HG02884 (cell line): ENCODE measurements around the gene RALGAPA1.
"Not testable (repeated sequence)": the region's sequence is repeated elsewhere in the genome, so short reads cannot be mapped to it uniquely, and the experiment has no call there.

ENCODE experiments used
- ATAC-seq: cut with Tn5 transposase; IDR thresholded peaks from one replicate; pipeline ENCODE4 v1.9.1; 2021; ENCODE audit warnings: mild to moderate bottlenecking, moderate library complexity; ENCODE audit not compliant: unreplicated experiment

The RALGAPA1 gene

DNA sequence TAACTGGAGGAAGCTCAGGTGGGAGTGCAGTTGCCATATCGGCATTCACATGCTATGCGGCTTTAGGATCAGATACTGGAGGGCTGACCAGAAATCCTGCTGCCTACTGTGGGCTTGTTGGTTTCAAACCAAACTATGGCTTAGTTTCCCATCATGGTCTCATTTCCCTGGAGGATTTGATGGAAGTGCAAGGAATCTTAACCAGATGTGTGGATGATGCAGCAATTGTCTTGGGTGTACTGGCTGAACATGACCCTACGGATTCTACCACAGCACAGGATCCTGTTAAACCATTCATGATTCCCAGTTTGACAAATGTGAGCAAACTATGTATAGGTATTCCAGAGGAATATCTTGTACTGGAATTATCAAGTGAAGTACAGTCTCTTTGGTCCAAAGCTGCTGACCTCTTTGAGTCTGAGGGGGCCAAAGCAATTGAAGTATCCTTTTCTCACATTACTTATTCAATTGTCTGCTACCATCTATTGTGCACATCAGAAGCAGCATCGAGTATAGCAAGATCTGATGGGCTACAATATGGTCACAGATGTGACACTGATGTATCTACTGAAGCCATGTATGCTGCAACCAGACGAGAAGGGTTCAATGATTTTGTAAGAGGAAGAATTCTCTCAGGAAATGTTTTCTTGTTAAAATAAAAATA, 42.9 kb downstream of the RALGAPA1 start:
- ATAC-seq, result no peak

GRCh38 chr14:35761922-35762321, 47.2 kb downstream of the RALGAPA1 start:
- no peak for ATAC-seq

- no peak for ATAC-seq
Observed at GRCh38 chr14:35760143-35760542, 49.0 kb downstream of the RALGAPA1 start.

GRCh38 chr14:35758523-35759129, 50.5 kb downstream of the RALGAPA1 start:
- ATAC-seq, result no peak

DNA sequence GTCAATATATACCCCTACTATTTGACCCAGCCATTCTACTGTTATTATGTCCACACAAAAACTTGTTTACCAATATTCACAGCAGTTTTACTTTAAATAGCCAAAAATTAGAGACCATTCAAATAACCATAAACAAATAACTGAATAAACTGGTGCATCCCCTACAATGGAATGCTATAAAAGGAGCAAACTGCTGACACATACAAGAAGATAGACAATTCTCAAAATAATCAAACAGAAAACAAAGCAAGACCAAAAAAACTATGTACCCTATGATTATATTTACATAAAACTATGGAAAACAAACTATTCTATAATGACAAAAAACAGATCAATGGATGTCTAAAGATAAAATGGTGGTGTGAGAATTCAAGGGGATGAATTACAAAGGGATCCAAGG, 54.4 kb downstream of the RALGAPA1 start:
- ATAC-seq, result no peak

DNA sequence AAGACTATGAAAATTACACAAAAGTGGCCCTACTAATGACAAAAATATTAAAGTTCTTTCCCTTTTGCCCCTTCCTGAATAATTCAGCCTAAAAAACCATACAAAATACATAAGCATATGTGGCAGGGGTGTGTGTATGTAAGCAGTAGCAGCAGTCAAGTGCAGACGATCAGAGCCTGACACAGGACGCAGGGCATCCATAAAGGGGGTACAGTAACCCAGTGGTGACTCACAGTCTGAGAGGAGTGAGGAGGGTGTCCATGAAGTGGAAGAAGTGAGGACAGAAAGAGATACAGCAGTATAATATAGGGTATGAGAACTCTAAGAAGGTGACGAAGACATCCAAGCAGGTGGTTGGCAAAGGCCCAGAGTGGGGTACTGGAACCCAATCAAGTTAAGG, 56.7 kb downstream of the RALGAPA1 start:
- ATAC-seq, result no peak

DNA sequence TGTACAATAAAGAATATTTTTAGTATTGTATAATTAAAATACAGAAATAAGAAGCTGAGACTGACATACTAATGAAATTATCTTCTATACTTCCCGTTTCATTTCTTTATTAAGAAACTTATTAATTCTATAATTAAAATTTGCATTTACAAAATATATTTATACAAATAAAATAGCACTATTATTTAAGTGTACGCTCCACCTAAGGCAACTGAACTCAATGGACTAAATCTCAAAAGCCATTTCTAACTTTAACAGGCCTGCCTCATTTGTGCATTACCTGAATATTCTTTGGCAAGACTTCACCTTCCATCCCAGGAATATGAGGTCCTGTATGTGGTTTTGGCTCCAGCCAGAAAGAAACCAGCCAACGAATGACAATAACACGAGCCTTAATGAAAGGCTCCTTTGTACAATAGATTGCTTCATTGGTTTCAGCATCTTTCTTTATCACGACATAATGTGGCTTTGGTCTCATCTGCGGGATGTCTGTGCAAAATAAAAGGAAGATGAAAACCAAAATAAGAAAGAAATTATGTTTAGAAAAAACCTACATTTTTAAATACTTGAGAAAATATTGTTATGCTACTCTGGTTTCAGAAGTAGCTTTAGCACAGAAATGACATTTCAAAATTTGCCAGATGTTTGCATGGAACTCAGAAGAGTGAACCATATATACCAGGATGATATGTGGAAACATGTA, 58.7 kb downstream of the RALGAPA1 start:
- ATAC-seq, result no peak

- ATAC-seq, result no peak
Observed at GRCh38 chr14:35747379-35747778, 61.7 kb downstream of the RALGAPA1 start.

GRCh38 chr14:35742442-35742841, 66.7 kb downstream of the RALGAPA1 start:
- ATAC-seq, result no peak

GRCh38 chr14:35742032-35742371, 67.1 kb downstream of the RALGAPA1 start:
- ATAC-seq, result no peak

GRCh38 chr14:35741345-35742031, 67.6 kb downstream of the RALGAPA1 start:
- no peak for ATAC-seq

- ATAC-seq, result no peak
Observed at GRCh38 chr14:35740215-35740614, 68.9 kb downstream of the RALGAPA1 start.

DNA sequence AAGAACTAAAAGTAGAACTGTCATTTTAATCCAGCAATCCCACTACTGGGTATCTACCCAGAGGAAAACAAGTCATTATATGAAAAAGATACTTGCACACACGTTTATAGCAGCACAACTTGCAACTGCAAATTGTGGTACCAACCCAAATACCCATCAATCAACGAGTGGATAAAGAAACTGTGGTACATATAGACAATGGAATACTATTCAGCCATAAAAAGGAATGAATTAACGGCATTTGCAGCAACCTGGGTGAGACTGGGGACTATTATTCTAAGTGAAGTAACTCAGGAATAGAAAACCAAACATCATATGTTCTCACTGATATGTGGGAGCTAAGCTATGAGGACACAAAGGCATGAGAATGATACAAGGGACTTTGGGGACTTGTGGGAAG, 73.9 kb downstream of the RALGAPA1 start:
- ATAC-seq, result not testable (repeated sequence)

DNA sequence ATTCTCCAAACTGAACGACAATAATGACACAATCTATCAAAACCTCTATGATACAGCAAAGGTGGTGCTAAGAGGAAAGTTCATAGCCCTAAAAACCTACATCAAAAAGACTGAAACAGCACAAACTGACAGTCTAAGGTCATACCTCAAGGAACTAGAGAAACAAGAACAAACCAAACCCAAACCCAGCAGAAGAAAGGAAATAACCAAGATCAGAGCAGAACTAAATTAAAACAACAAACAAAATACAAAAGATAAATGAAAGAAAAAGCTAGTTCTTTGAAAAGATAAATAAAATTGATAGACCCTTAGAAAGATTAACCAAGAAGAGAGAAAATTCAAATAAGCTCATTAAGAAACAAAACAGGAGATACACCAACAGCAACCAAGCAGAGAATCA, 75.6 kb downstream of the RALGAPA1 start:
- not testable (repeated sequence) for ATAC-seq

DNA sequence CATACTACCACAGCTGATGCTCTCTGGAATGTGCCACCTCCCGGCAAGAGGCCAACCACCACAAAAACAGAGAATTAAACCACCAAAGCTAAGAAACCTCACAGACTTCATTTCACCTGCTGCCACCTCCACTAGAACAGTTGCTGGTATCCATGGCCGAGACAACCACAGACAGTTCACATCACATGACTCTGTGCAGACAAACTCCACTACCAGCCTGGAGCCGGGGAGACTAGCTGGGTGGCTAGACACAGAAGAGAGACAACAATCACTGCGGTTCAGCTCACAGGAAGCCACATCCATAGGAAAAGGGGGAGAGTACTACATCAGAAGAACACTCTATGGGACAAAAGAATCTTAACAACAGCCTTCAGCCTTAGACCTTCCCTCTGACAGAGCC, 78.2 kb downstream of the RALGAPA1 start:
- no peak for ATAC-seq

- no peak for ATAC-seq
Observed at GRCh38 chr14:35727764-35728163, 81.3 kb downstream of the RALGAPA1 start.

DNA sequence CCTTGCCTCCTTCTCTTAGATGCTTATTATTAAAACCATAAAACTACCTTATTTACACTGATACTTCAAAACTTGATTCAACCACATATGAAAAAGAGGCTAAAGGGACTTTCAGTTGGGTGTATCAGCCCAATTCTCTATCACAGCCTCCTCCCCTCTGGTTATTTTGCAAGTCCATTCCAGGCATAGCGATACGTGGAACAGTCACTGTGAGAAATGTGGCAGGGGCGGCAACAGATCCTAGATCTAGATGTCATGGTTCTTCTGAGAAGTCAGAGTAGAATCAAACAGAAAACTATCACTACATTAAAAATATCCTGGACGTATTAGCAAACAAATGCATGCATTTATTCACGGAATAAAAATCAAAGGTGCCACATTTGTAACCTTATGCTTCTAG, 83.2 kb downstream of the RALGAPA1 start:
- ATAC-seq, result no peak

DNA sequence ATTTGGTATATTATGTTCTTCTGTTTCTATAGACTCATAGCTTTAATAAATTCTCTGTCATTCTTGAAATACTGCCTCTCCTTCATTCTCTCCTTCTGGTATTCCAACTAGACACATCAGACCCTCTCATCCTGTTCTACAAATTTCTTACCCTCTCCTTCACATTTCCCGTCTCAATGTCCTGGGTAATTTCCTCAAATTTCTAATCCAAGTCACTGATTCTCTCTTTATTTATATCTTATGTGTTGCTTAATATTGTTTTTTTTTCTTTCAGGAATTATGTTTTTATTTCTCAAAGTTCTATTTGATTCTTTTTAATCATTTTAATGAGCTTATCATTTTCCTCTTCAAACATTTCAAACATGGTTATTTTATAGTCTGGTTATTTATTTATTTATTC, 94.0 kb downstream of the RALGAPA1 start:
- ATAC-seq, result no peak

DNA sequence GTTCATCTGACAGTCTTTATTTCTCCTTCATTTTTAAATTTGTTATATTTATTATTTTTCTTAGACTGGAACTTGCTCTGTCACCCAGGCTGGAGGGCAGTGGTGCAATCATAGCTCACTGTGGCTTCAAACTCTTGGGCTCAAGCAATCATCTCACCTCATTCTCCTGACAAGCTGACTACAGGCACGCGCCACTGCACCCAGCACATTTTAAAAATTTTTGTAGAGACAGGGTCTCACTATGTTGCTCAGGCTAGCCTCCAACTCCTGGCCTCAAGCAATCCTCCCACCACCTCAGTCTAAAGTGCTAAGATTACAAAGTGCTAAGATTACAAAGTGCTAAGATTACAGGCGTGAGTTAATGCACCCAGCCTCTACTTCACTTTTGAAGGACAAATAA, 96.6 kb downstream of the RALGAPA1 start:
- ATAC-seq, result no peak

GRCh38 chr14:35708062-35708461, 101.0 kb downstream of the RALGAPA1 start:
- ATAC-seq, result no peak

DNA sequence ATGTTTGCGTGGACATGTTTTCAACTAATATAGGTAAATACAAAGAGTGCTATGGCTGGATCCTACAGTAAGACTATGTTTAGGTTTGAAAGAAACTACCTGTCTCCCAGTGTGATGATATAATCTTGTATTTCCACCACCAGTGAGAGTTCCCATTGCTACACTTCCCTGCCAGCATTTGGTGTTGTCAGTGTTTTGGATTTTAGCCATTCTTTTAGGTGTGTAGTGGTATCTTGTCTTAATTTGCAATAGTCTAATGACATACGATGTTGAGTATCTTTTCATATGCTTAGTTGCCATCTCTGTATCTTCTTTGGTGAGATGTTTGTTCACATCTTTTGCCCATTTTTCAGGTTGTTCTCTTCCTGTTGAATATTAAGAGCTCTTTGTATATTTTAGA, 103.5 kb downstream of the RALGAPA1 start:
- ATAC-seq, result no peak
